Parathyroid adenoma (tissue), 2 donors: ENCODE results near the gene SPON1.

ENCODE experiments used
- H2AFZ ChIP-seq: fragments of 300-600 bp; sonication (generic); one replicate; pipeline ENCODE4 v1.7.0; 2017; ENCODE audit warnings: antibody characterized with exemption, mild to moderate bottlenecking
- H3K27ac ChIP-seq: fragments of 300-600 bp; sonication (generic); one replicate; pipeline ENCODE4 v1.7.0; 2017
- H3K27me3 ChIP-seq: fragments of 300-600 bp; sonication (generic); one replicate; pipeline ENCODE4 v1.7.0; 2017; ENCODE audit warnings: low read length; ENCODE audit not compliant: control insufficient read depth, insufficient read depth
- H3K36me3 ChIP-seq: fragments of 300-600 bp; sonication (generic); one replicate; pipeline ENCODE4 v1.7.0; 2017; ENCODE audit warnings: low read length; ENCODE audit not compliant: control insufficient read depth, insufficient read depth
- H3K4me1 ChIP-seq: fragments of 300-600 bp; sonication (generic); one replicate; pipeline ENCODE4 v1.7.0; 2017; ENCODE audit warnings: control low read depth
- H3K4me2 ChIP-seq: fragments of 300-600 bp; sonication (generic); one replicate; pipeline ENCODE4 v1.7.0; 2017; ENCODE audit warnings: low read length
- H3K4me3 ChIP-seq: fragments of 300-600 bp; sonication (generic); one replicate; pipeline ENCODE4 v1.7.0; 2017; ENCODE audit warnings: low read depth, low read length
- H3K79me2 ChIP-seq: fragments of 300-600 bp; sonication (generic); one replicate; pipeline ENCODE4 v1.7.0; 2017; ENCODE audit warnings: control low read depth
- H3K9ac ChIP-seq: fragments of 300-600 bp; sonication (generic); one replicate; pipeline ENCODE4 v1.7.0; 2017; ENCODE audit warnings: mild to moderate bottlenecking
- H3K9me3 ChIP-seq: fragments of 300-600 bp; sonication (generic); one replicate; pipeline ENCODE4 v1.7.0; 2017; ENCODE audit warnings: low read length; ENCODE audit not compliant: control insufficient read depth
- CTCF ChIP-seq: fragments of 300-600 bp; sonication (generic); IDR thresholded peaks from one replicate; pipeline ENCODE4 v1.7.0; 2017; ENCODE audit warnings: antibody characterized with exemption, mild to moderate bottlenecking
- donor health status: primary hyperparathyroidism.

Gene SPON1

GRCh38 chr11:14054116-14055107 is 91.9 kb downstream of the SPON1 start:
- H3K4me2 ChIP-seq, result no peak overlapping the region
- no peaks in the 10 kb centered on the region for H3K9me3 ChIP-seq
- no peak overlapping the region for H2AFZ ChIP-seq
- H3K27ac ChIP-seq, result no peak overlapping the region
- H3K4me3 ChIP-seq, result no peak overlapping the region
- H3K36me3 ChIP-seq, result no peaks in the 10 kb centered on the region
- no peak for TF ChIP-seq CTCF
- no peak overlapping the region for H3K9ac ChIP-seq
- no peaks in the 10 kb centered on the region for H3K79me2 ChIP-seq
- no peaks in the 10 kb centered on the region for H3K27me3 ChIP-seq
- H3K4me1 ChIP-seq, result no peaks in the 10 kb centered on the region

- H3K4me1 ChIP-seq, result no peaks in the 10 kb centered on the region
- no peak overlapping the region for H2AFZ ChIP-seq
- H3K27me3 ChIP-seq, result no peaks in the 10 kb centered on the region
- H3K4me3 ChIP-seq, result no peak overlapping the region
- no peak overlapping the region for H3K27ac ChIP-seq
- no peaks in the 10 kb centered on the region for H3K79me2 ChIP-seq
- H3K36me3 ChIP-seq, result no peaks in the 10 kb centered on the region
- no peak overlapping the region for H3K9ac ChIP-seq
- TF ChIP-seq CTCF, result no peak
- no peak overlapping the region for H3K4me2 ChIP-seq
- no peaks in the 10 kb centered on the region for H3K9me3 ChIP-seq
Observed at GRCh38 chr11:14055936-14056335, 93.4 kb downstream of the SPON1 start.

- no peaks in the 10 kb centered on the region for H3K4me1 ChIP-seq
- no peak overlapping the region for H2AFZ ChIP-seq
- no peak overlapping the region for H3K27ac ChIP-seq
- H3K9me3 ChIP-seq, result no peaks in the 10 kb centered on the region
- no peaks in the 10 kb centered on the region for H3K27me3 ChIP-seq
- TF ChIP-seq CTCF, result no peak
- H3K4me3 ChIP-seq, result no peak overlapping the region
- no peak overlapping the region for H3K4me2 ChIP-seq
- no peak overlapping the region for H3K9ac ChIP-seq
- H3K79me2 ChIP-seq, result no peaks in the 10 kb centered on the region
- no peaks in the 10 kb centered on the region for H3K36me3 ChIP-seq
Observed at GRCh38 chr11:14058061-14058460, 95.5 kb downstream of the SPON1 start.

- no peaks in the 10 kb centered on the region for H3K36me3 ChIP-seq
- no peak overlapping the region for H3K27ac ChIP-seq
- H3K4me3 ChIP-seq, result no peak overlapping the region
- H3K9me3 ChIP-seq, result no peaks in the 10 kb centered on the region
- H3K9ac ChIP-seq, result no peak overlapping the region
- H3K4me1 ChIP-seq, result no peaks in the 10 kb centered on the region
- H3K4me2 ChIP-seq, result no peak overlapping the region
- no peak for TF ChIP-seq CTCF
- H2AFZ ChIP-seq, result no peak overlapping the region
- no peaks in the 10 kb centered on the region for H3K27me3 ChIP-seq
- H3K79me2 ChIP-seq, result no peaks in the 10 kb centered on the region
Observed at GRCh38 chr11:14059491-14059890, 97.0 kb downstream of the SPON1 start.
